Measurements from ENCODE around the gene CXADR. TPM values are rescaled to one million over a fixed set of nuclear protein-coding genes. Genes with fewer than 3 reads are reported as not detected.
"Not testable (repeated sequence)": the region's sequence is repeated elsewhere in the genome, so short reads cannot be mapped to it uniquely, and the experiment has no call there.

Gene CXADR
- total RNA-seq, 2 experiments from 2014 or later, result 6.3 to 6.6 TPM

- TF ChIP-seq EZH2phosphoT487 (IDR thresholded peaks at IDR 0.05; ENCODE audit: borderline replicate concordance, low read depth, low read length) (no peak), CTCF (conservative IDR thresholded peaks at IDR 0.05; ENCODE audit: low read length) (no peak)
- intact Hi-C loops (cut with micrococcal nuclease; ENCODE audit: unreplicated experiment), result no loop called here
- H4K20me1 ChIP-seq (ENCODE audit: insufficient read depth, low read length), result no peaks in the 10 kb centered on the region
- no peak for DNase-seq (ENCODE audit: low spot score)
- ChIA-PET CTCF (ENCODE audit: unreplicated experiment) (no interaction called here), POLR2A (interaction anchor here (0.6 kb wide), 1 partner anchor 463 kb away, joined by 3 read pairs; no protein-coding TSS in a partner anchor)
- no peaks in the 10 kb centered on the region for H3K36me3 ChIP-seq (ENCODE audit: insufficient read depth, low read length)
- no TSS peak for BruUV-seq (replicated peaks)
- H3K4me3 ChIP-seq (ENCODE audit: low read depth, low read length, poor library complexity, severe bottlenecking), result no peak overlapping the region
- no peak overlapping the region for H3K4me2 ChIP-seq (ENCODE audit: low read length)
- no peaks in the 10 kb centered on the region for H3K9me2 ChIP-seq (ENCODE audit: insufficient read depth, low read length)
- H3K9me3 ChIP-seq (ENCODE audit: low read length), result no peaks in the 10 kb centered on the region
- no peak overlapping the region for H3K27ac ChIP-seq (ENCODE audit: low read depth, low read length, poor library complexity, severe bottlenecking)
- peaks cover 6% of the 10 kb centered on the region for H3K4me1 ChIP-seq (ENCODE audit: insufficient read depth, low read length, poor library complexity, severe bottlenecking)
- H3K79me2 ChIP-seq (ENCODE audit: insufficient read depth, low read depth, low read length), result no peaks in the 10 kb centered on the region
- peak overlapping the region; percentile 41; the same call in 1 of the 2 replicates for H2AFZ ChIP-seq (ENCODE audit: low read length)
Measured at GRCh38 chr21:17498586-17498985, 14.3 kb upstream of the CXADR start.

- no peaks in the 10 kb centered on the region for H3K36me3 ChIP-seq (ENCODE audit: insufficient read depth, low read length)
- TF ChIP-seq EZH2phosphoT487 (IDR thresholded peaks at IDR 0.05; ENCODE audit: borderline replicate concordance, low read depth, low read length), result no peak
- TF ChIP-seq CTCF (conservative IDR thresholded peaks at IDR 0.05; ENCODE audit: low read length), result no peak
- CTCF ChIA-PET (ENCODE audit: unreplicated experiment), result no interaction called here
- no peak overlapping the region for H3K4me2 ChIP-seq (ENCODE audit: low read length)
- intact Hi-C loops (cut with micrococcal nuclease; ENCODE audit: unreplicated experiment), result no loop called here
- H3K9me2 ChIP-seq (ENCODE audit: insufficient read depth, low read length), result no peaks in the 10 kb centered on the region
- BruUV-seq (replicated peaks), result no TSS peak
- H3K4me1 ChIP-seq (ENCODE audit: insufficient read depth, low read length, poor library complexity, severe bottlenecking), result peaks cover 6% of the 10 kb centered on the region
- H4K20me1 ChIP-seq (ENCODE audit: insufficient read depth, low read length), result no peaks in the 10 kb centered on the region
- H3K9me3 ChIP-seq (ENCODE audit: low read length), result no peaks in the 10 kb centered on the region
- no peak for DNase-seq (ENCODE audit: low spot score)
- H3K79me2 ChIP-seq (ENCODE audit: insufficient read depth, low read depth, low read length), result no peaks in the 10 kb centered on the region
- no peak overlapping the region for H3K27ac ChIP-seq (ENCODE audit: low read depth, low read length, poor library complexity, severe bottlenecking)
- H2AFZ ChIP-seq (ENCODE audit: low read length), result no peak overlapping the region
- POLR2A ChIA-PET, result interaction anchor here (0.5 to 0.8 kb wide), 3 partner anchors 59 to 861 kb away, joined by 3 read pairs; no protein-coding TSS in a partner anchor
- no peak overlapping the region for H3K4me3 ChIP-seq (ENCODE audit: low read depth, low read length, poor library complexity, severe bottlenecking)
Measured at GRCh38 chr21:17501107-17502006, 11.5 kb upstream of the CXADR start.

DNA sequence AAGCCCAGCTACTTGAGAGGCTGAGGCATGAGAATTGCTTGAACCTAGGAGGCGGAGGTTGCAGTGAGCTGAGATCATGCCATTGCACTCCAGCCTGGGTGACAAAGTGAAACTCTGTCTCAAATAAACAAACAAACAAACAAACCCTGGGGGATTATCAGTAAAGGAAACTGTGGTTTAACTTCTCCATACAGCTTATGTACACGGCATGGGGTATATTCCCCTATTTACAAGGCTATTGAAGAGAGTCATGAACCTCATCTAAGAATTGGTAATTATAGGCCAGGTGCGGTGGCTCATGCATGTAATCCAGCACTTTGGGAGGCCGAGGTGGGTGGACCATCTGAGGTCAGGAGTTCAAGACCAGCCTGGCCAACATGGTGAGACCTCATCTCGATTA is 9.9 kb upstream of the CXADR start:
- H3K79me2 ChIP-seq (ENCODE audit: insufficient read depth, low read depth, low read length); H3K9me3 ChIP-seq (ENCODE audit: low read length); H3K4me1 ChIP-seq (ENCODE audit: insufficient read depth, low read length, poor library complexity, severe bottlenecking); H3K4me3 ChIP-seq (ENCODE audit: low read depth, low read length, poor library complexity, severe bottlenecking); H3K4me2 ChIP-seq (ENCODE audit: low read length); H4K20me1 ChIP-seq (ENCODE audit: insufficient read depth, low read length); CTCF ChIA-PET (ENCODE audit: unreplicated experiment); H3K27ac ChIP-seq (ENCODE audit: low read depth, low read length, poor library complexity, severe bottlenecking); intact Hi-C loops (cut with micrococcal nuclease; ENCODE audit: unreplicated experiment); H3K36me3 ChIP-seq (ENCODE audit: insufficient read depth, low read length); H3K9me2 ChIP-seq (ENCODE audit: insufficient read depth, low read length); BruUV-seq (replicated peaks); DNase-seq (ENCODE audit: low spot score); H2AFZ ChIP-seq (ENCODE audit: low read length): not testable (repeated sequence)
- POLR2A ChIA-PET, result interaction anchor here (0.6 to 1.7 kb wide), 3 partner anchors 9 to 1118 kb away, joined by 3 read pairs; no protein-coding TSS in a partner anchor

All from OCI-LY7 (cell line).